HK-2 (cell line): ENCODE data around the gene DCTN3.
"Not testable (repeated sequence)": the region's sequence is repeated elsewhere in the genome, so short reads cannot be mapped to it uniquely, and the experiment has no call there.

ENCODE experiments used
- DNase-seq: peaks from one replicate; pipeline ENCODE4 v3.0.0-alpha.2; 2018; ENCODE audit not compliant: unreplicated experiment

The DCTN3 gene

GRCh38 chr9:34647084-34647403 is 26.7 kb upstream of the DCTN3 start:
- DNase-seq: no peak

- peak; percentile 90 for DNase-seq
Measured at GRCh38 chr9:34646211-34647083, 26.2 kb upstream of the DCTN3 start, which contains the start of gene GALT. GALT (plus strand) TSS chr9:34646675; CDS start chr9:34646705, 30 bp downstream.

GRCh38 chr9:34644766-34645314 is 24.5 kb upstream of the DCTN3 start:
- no peak for DNase-seq

- DNase-seq: no peak
Measured at GRCh38 chr9:34642679-34643078, 22.4 kb upstream of the DCTN3 start.

GRCh38 chr9:34639322-34639721 is 19.0 kb upstream of the DCTN3 start:
- DNase-seq: not testable (repeated sequence)

GRCh38 chr9:34638138-34638445 is 17.8 kb upstream of the DCTN3 start:
- no peak for DNase-seq

GRCh38 chr9:34637356-34638137 is 17.3 kb upstream of the DCTN3 start, which contains the start of gene SIGMAR1:
SIGMAR1 (minus strand) TSS chr9:34637787; CDS start chr9:34637697, 90 bp downstream.
- peak; percentile 89 for DNase-seq

- DNase-seq: no peak
Measured at GRCh38 chr9:34636791-34637355, 16.6 kb upstream of the DCTN3 start.

- no peak for DNase-seq
Measured at GRCh38 chr9:34635556-34635955, 15.3 kb upstream of the DCTN3 start.

- DNase-seq: no peak
Measured at GRCh38 chr9:34634551-34635248, 14.4 kb upstream of the DCTN3 start.

GRCh38 chr9:34633851-34634550 is 13.7 kb upstream of the DCTN3 start:
- DNase-seq: no peak

GRCh38 chr9:34633166-34633565 is 12.9 kb upstream of the DCTN3 start:
- DNase-seq: no peak

- DNase-seq: no peak
Measured at GRCh38 chr9:34630402-34631154, 10.3 kb upstream of the DCTN3 start.

GRCh38 chr9:34629491-34629808 is 9.2 kb upstream of the DCTN3 start:
- DNase-seq: no peak

- DNase-seq: no peak
Measured at GRCh38 chr9:34628656-34629490, 8.6 kb upstream of the DCTN3 start, which contains the start of gene ARID3C. ARID3C (minus strand) TSS chr9:34629066; CDS start chr9:34628014, 1,052 bp downstream.

GRCh38 chr9:34627716-34628655 is 7.7 kb upstream of the DCTN3 start:
- DNase-seq: no peak

GRCh38 chr9:34625186-34625486 is 4.8 kb upstream of the DCTN3 start:
- no peak for DNase-seq

- no peak for DNase-seq
Measured at GRCh38 chr9:34624475-34625185, 4.3 kb upstream of the DCTN3 start.
